Kidney (tissue), 14 donors: ENCODE measurements around the gene KMT5C. TPM values are rescaled to one million over a fixed set of nuclear protein-coding genes. Genes with fewer than 3 reads are reported as not detected.
A peak's percentile ranks its signal among the peaks of the same experiment; 100 is the strongest.

Source experiments
- DNase-seq, 5 donors: peaks; one replicate each; pipeline ENCODE4 v3.0.0-alpha.2; 2013 to 2020
- FAIRE-seq: peaks from 2 replicates; lab custom pipeline; 2012; peaks lifted over from hg19 to GRCh38; lab: Jason Lieb, UNC
- H3K27ac ChIP-seq, 2 donors: one replicate each; pipeline ENCODE4 v1.7.0; 2013; ENCODE audit warnings: low read depth in 2 of 2, low read length in 2 of 2, inconsistent platforms in 1 of 2
- H3K27me3 ChIP-seq: one replicate; pipeline ENCODE4 v1.7.1; 2013; ENCODE audit warnings: low read length, inconsistent platforms; ENCODE audit not compliant: control insufficient read depth, insufficient read depth
- H3K36me3 ChIP-seq, 3 donors: one replicate each; pipeline versions ENCODE4 v1.7.0 to v1.7.1; 2013; ENCODE audit warnings: low read length in 3 of 3, control low read depth in 1 of 3, inconsistent platforms in 1 of 3; ENCODE audit not compliant: insufficient read depth in 3 of 3, control insufficient read depth in 2 of 3
- H3K4me1 ChIP-seq, 3 donors: one replicate each; pipeline versions ENCODE4 v1.7.0 to v1.7.1; 2013; ENCODE audit warnings: low read length in 3 of 3, inconsistent platforms in 1 of 3, low read depth in 1 of 3; ENCODE audit not compliant: control insufficient read depth in 2 of 3, insufficient read depth in 2 of 3
- H3K4me3 ChIP-seq, 3 donors: one replicate each; pipeline versions ENCODE4 v1.7.0 to v1.8.1; 2013; ENCODE audit warnings: low read length in 3 of 3, control low read depth in 1 of 3, inconsistent platforms in 1 of 3
- H3K9ac ChIP-seq, 3 donors: one replicate each; pipeline versions ENCODE4 v1.7.0 to v1.7.1; 2013; ENCODE audit warnings: low read length in 3 of 3, control low read depth in 1 of 3, inconsistent platforms in 1 of 3
- H3K9me3 ChIP-seq, 3 donors: one replicate each; pipeline versions ENCODE4 v1.7.0 to v1.7.1; 2013; ENCODE audit warnings: low read length in 3 of 3, control low read depth in 1 of 3, inconsistent platforms in 1 of 3; ENCODE audit not compliant: control insufficient read depth in 2 of 3, insufficient read depth in 1 of 3
- intact Hi-C: fragments of 100-400 bp; cut with DNase I; formaldehyde crosslinking; loops from one replicate; pipeline ENCODE4 v1.11.1; 2022
- polyA plus RNA-seq: library from polyadenylated mRNA; stranded (reverse); fragments of 350-450 nt; fragmentation: Illumina TruSeq; extraction: RNeasy Lipid Tissue Mini Kit (QIAGEN cat#74804); gene quantifications from one replicate; pipeline ENCODE4 v1.2.3, GENCODE V29; 2014; ENCODE audit warnings: low read depth, low replicate concordance; ENCODE audit not compliant: insufficient read depth
- total RNA-seq: library from RNA; stranded (reverse); fragmentation: NEBNext Ultra II Directional; extraction: Animal tissue kit (Norgen Biotek cat#: 25700); gene quantifications from one replicate; pipeline ENCODE4 v1.2.1, GENCODE V29; 2021
- TF ChIP-seq, protein P1 (sequence below): IDR thresholded peaks from 3 replicates; pipeline ENCODE4 v1.5.1; 2012; ENCODE audit warnings: mild to moderate bottlenecking, moderate library complexity, borderline replicate concordance; ENCODE audit not compliant: insufficient read depth; ENCODE audit errors: extremely low read depth
- donor health status: control.
- donor health status: control.
- donor health status: control.
- donor health status: control.
- donor health status: control.
- donor health status: DM: yes; HTN: yes; CAD: no.
- donor health status: Normal renal cell carcinoma (clear cell type).

Gene KMT5C
- total and polyA plus RNA-seq, 2 donors from 2014 or later = 4.1 to 13.0 TPM

- H3K27ac ChIP-seq = no peak overlapping the region
- intact Hi-C loops = no loop called here
- H3K4me1 ChIP-seq = no peaks in the 10 kb centered on the region
- no peak overlapping the region for H3K9ac ChIP-seq
- FAIRE-seq (no peak), DNase-seq (peak in 1 of 5 donors; percentile 68)
- no peaks in the 10 kb centered on the region for H3K27me3 ChIP-seq
- no peaks in the 10 kb centered on the region for H3K36me3 ChIP-seq
- TF ChIP-seq, protein P1, sequence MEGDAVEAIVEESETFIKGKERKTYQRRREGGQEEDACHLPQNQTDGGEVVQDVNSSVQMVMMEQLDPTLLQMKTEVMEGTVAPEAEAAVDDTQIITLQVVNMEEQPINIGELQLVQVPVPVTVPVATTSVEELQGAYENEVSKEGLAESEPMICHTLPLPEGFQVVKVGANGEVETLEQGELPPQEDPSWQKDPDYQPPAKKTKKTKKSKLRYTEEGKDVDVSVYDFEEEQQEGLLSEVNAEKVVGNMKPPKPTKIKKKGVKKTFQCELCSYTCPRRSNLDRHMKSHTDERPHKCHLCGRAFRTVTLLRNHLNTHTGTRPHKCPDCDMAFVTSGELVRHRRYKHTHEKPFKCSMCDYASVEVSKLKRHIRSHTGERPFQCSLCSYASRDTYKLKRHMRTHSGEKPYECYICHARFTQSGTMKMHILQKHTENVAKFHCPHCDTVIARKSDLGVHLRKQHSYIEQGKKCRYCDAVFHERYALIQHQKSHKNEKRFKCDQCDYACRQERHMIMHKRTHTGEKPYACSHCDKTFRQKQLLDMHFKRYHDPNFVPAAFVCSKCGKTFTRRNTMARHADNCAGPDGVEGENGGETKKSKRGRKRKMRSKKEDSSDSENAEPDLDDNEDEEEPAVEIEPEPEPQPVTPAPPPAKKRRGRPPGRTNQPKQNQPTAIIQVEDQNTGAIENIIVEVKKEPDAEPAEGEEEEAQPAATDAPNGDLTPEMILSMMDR = no peak
- no peak overlapping the region for H3K4me3 ChIP-seq
- H3K9me3 ChIP-seq = no peaks in the 10 kb centered on the region
Observed at GRCh38 chr19:55362174-55362989, 22.7 kb downstream of the KMT5C start.

GRCh38 chr19:55362990-55363716, 23.5 kb downstream of the KMT5C start, which contains the start of gene GARIN5B:
TSS of gene GARIN5B (minus strand) at chr19:55363260. CDS start at chr19:55363066, 194 bp downstream.
- TF ChIP-seq, protein P1 = no peak
- peak in 4 of 5 donors; percentile 57 to 65 (median 61) for DNase-seq
- no peak for FAIRE-seq
- Histone ChIP-seq H3K9ac (no peak within 1 kb of the TSS), H3K36me3 (no peaks in the 10 kb centered on the region), H3K27ac (no peak within 1 kb of the TSS), H3K27me3 (no peaks in the 10 kb centered on the region), H3K4me1 (no peaks in the 10 kb centered on the region), H3K9me3 (no peaks in the 10 kb centered on the region), H3K4me3 (no peak within 1 kb of the TSS)
- intact Hi-C loops = no loop called here

DNA sequence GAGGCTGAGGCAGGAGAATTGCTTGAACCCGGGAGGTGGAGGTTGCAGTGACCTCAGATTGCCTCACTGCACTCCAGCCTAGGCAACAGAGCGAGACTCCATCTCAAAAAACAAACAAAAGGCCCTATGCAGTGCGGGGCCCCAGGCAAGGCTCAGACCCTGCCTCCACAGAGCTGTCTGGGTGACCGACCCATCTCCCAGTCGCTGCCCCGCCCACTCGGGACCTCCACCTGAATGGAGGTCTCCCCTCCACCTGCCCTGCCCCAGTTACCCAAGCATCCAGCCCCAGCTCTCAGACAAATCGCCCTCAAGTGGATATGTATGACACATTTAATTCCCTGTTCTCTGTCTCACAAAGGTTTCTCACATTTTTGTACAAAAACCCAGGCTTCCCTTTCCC, 25.6 kb downstream of the KMT5C start:
- no peak overlapping the region for H3K4me3 ChIP-seq
- peaks cover 0 to 2% (median 0%) of the 10 kb centered on the region in 3 donors for H3K4me1 ChIP-seq
- TF ChIP-seq, protein P1 = no peak
- no peak overlapping the region for H3K27ac ChIP-seq
- peak in 1 of 5 donors; percentile 34 for DNase-seq
- intact Hi-C loops = no loop called here
- no peaks in the 10 kb centered on the region for H3K9me3 ChIP-seq
- no peaks in the 10 kb centered on the region for H3K36me3 ChIP-seq
- no peaks in the 10 kb centered on the region for H3K27me3 ChIP-seq
- FAIRE-seq = no peak
- H3K9ac ChIP-seq = no peak overlapping the region
